Dedifferentiated amniotic fluid mesenchymal stem cell (primary cell): Measurements from ENCODE around the gene MIDN.

Experiments
- DNase-seq: peaks from one replicate; pipeline ENCODE4 v3.0.0-alpha.2; 2016; ENCODE audit errors: extremely low spot score

MIDN gene

DNA sequence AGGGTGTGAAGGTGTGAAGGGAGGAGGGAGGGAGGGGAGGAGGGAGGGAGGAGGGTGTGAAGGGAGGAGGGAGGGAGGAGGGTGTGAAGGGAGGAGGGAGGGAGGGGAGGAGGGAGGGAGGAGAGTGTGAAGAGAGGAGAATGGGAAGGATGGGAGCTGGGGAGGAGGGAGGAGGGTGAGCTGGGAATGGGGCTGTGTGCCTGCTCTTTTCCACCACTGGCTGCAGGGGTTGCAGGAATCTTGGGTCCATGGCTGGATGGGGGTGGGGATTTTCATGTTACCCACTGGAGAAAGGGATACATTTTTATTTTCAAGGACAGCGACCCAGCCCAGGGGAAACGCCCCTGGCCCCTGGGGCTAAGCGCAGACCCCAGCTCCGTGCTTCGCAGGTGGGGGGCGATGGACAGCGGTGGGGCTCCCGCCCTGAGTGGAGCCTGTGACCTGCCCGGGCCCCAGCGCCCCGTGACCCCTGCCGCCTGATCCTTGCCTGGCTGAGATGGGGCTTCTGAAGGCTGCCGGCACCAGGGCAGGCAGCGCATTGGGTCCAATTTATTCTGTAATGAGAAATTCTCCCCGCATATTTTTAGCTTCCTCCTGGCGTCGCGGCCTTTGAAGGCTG lies 34.3 kb downstream of the MIDN start:
- DNase-seq: no peak

DNA sequence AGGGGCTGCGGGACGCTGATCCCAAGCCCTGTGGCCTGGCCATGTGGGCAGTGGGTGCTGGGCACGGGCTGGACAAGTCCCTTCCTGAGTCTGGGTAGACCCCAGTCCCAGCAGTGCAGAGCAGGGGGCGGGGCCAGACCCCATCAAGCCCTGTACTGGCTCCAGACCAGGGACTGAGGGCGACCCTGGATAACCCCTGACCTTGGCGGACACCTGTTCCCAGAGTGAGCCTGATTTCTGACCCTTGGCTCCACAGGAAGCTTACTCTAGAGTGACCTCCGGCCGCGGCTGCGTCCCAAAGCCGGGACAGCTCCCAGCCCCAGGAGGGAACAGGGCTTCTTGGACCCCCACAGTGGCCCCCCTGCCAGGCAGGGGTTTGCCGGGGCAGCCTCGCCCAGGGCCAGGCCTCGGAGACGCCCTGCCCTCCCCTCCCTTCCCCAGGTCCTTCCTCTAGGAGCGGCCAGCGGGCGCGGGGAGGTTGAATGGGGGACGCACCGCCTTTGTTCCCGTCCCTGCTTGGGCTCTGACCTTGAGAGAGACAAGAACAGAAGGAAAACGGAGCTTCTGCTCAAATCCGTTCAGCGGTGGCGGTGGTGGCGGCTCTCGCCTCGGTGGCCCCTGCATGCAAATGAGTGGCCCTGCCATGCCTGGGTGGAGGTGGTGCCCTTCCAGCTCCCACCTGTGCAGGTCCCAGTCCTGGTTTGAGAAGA lies 35.0 kb downstream of the MIDN start:
- DNase-seq: no peak

DNA sequence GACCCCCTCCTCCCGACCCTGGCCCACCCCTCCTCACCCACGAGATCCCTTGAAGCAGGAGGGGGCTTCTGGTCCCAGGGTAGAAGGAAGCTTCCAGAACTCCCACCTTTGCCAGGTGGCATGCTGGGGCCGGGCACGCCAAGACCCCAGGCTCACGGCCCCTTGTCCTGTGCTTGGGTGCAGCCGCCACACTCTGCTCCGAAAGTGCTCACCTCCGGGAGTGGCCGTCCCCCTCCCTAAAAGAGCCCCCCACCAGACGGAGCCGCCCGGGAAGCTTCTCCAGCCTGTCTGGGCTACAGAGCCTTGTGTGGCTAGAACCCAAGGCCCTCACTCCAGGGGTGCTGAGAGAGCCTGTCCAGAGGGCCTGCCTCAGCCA lies 35.5 kb downstream of the MIDN start:
- DNase-seq: no peak

DNA sequence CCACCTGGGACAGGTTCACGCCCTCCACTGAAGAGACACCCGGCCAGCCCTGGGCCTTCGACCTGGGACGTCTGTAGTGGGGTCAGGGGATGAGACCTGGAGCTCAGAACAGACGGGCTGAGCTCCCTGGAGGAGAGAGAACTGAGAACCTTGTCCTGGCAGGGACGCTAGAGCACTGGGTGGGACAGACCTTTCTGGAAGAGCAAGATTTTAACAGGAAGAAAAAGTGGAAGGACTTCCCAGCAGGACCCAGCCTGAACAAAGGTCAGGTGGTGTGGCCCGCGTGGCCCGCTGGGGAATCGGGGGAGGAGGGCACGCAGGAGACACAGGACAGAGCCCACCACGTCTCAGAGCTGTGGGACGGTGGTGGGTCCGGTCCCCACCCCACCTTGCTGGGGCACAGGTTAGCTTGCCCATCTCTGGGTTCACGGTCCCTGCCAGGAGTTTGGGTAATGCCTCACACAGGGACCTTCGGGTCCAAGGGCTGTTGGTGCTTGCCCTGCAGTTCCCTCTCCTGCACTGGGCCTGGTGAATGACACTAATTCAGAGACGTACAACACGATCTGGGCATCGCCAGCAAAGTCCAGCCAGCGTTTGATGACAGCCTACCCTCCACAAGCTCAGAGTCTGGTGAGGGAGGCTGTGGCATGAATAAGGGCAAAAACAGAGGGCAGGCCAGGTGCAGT lies 36.1 kb downstream of the MIDN start:
- no peak for DNase-seq

- no peak for DNase-seq
Measured at GRCh38 chr19:1284979-1285736, 36.8 kb downstream of the MIDN start.

GRCh38 chr19:1285737-1286360 lies 37.5 kb downstream of the MIDN start, which contains the start of gene EFNA2:
Gene EFNA2, plus strand, starts transcription at chr19:1285873. Its CDS starts 296 bp downstream, at chr19:1286169.
- DNase-seq: no peak

- DNase-seq: no peak
Measured at GRCh38 chr19:1286487-1287353, 38.3 kb downstream of the MIDN start.

DNA sequence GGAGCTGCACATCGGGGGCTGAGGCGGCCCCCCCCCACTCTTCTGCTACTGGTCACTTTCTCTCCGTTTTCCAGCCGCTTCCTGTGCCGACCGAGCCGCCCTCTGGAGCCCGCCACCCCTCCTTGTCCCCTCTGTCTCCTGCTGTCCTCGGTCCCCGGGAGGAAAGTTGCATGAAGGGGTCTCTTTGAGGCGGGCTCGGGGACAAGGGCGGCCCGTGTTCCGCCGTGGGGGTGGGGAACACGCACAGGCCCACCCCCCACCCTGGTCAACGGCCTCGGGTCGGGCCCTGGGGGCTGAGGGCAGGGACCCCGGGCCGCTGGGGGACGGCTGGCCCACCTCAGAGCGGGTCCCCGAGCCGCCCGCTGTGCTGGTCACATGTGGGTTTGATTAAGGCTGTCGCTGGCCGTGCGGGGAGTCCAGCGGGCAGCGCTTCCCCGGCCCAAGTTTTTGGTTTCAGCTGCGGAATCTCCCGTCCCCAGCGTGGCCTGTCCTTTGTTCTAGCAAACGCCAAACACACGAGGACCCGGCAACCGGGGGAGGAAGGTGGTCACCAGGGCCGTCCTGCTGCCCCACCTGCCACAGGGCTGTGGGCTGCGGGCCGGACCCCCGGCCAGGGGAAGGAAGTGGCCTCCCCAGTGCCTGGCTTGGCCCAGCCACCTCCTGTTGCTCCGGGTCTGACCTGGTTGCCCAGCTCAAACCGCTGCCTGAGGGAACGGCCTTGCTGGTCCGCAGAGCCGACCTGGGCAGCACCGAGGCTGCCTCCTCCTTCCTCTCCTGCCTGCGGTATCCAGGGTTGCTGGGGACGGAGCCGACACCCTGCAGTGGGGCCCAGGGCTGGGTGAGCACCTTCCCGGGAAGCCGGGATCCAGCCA lies 39.2 kb downstream of the MIDN start:
- no peak for DNase-seq

DNA sequence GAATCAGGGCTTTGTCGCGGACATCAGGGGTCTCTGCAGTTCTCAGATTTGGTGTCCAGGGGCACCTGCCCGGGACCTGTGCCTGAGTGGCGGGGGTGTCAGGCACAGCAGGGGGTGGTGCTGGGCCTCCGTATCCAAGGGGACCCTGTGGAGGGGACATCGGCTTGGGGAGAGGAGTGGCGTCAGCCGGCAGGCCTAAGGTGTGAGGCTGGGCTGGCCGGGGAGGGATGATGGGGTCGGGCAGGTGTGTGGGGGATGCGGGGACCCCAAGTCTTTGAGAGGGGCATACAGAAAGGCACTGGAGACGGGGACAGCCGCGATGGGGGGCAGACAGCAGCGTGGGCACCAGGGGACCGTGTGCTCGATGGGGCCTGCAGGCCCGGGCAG lies 39.8 kb downstream of the MIDN start:
- DNase-seq: no peak

DNA sequence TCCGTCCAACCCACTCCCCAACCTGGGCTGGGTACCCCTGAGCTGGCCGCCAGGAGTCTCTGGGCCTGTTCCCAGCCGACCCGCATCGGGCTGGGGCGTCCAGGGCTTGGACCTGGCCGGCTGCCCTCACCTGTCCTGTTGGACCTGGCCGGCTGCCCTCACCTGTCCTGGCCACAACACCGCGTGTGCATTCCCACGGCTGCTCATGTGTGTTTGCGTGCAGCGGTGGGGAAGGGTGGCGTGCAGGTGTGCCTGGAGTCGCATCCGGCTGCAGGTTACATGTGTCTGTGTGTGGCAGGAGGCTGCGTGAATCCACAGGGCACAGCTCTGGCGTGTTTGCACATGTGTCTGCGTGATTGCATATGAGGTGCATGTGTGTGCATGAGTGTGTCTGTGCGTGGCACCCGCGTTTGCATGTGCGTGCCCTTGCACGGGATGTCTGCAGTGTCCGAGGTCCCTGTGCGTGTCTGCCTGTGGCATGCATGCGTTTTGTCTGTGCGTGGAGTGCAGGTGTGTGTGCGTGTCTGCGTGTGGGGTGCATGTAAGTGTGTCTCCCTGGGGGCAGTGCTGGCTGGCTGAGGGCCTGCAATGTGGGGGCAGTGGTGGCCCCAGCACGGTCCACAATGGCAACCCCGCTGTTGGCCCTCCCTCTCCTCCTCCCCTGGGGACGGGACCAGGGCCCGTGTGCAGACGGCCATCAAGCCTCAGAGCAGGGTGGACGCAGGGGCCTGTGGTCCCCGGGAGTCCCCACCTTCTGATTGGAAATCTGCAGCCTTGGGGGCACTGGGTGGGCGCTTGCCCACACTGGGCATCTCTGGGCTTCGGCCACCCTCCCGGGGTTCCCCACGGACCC lies 40.7 kb downstream of the MIDN start:
- no peak for DNase-seq

GRCh38 chr19:1289686-1290025 lies 41.3 kb downstream of the MIDN start:
- no peak for DNase-seq

- DNase-seq: no peak
Measured at GRCh38 chr19:1290196-1290702, 41.9 kb downstream of the MIDN start.

GRCh38 chr19:1290703-1291651 lies 42.6 kb downstream of the MIDN start:
- DNase-seq: no peak

DNA sequence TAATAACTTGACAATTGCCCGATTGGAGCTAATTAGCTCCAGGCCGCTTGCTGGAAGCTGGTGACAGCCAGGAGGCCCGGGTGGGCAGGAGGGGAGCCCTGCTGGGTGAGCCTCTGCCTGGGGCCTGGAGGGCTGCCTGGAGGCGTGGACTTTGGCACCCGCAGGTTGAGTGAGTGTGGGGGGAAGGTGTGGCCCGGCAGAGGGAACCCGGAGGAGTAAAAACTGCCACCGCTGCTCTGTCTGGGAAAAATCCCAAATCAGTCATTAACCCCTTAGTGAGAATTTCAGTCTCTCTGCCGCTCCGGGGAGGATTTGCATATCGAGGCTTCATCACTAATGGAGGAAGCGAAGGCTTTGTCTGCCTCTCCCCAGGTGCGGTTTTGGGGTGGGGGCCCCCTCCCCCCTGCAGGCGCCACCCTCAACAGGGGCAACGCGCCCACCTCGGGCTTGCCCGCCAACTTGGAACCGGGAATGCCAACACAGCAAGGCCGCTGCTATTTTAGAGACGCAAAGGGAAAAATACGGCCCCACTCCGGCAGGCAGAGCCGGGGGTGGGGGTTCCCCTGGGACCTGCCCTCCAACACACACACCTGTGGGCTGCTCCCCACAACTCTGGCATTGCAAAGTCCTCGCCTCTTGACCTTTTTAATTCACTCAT lies 43.5 kb downstream of the MIDN start:
- DNase-seq: no peak

- no peak for DNase-seq
Measured at GRCh38 chr19:1292419-1293151, 44.2 kb downstream of the MIDN start.

DNA sequence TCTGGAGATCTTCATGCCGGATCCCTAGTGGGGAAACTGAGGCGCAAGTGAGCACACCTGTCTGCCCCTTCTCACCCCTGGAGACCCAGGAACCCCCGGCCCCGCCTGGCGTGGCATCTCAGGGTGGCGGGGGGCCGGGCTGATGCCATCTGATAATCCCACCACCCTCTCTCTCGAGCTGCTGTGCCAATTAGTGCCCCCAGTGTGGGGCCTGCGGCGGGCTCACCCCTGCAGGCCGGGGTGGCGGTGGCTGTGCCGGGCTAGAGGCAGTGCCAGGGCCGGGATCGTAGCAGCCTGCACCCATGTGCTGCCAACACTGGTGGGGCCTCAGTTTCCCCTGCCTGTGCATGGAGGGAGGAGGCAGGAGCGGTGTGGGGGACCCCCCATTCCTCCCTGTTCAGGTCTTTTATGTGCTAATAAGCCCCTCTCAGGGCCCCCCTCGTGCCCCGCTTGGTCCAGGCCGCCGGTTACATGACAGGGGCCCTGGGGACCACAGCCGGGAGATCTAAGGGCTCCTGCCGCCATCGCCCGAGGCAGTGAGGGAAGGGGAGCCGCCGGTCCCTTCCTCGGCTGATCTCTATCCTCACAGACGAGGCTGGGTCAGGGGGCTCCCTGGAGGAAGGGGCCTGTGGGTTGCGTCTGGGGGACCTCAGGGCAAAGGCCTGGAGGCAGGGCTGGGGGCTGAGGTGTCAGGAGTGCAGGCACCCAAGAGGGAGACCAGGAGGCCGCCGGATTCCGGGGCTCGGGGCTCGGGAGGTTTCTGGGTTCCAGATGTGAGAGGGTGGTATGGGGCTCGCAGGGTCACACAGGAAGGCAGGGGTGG lies 45.6 kb downstream of the MIDN start:
- no peak for DNase-seq
